Measurements from ENCODE around the gene WBP2.
"Not testable (repeated sequence)": the region's sequence is repeated elsewhere in the genome, so short reads cannot be mapped to it uniquely, and the experiment has no call there.

The WBP2 gene

GRCh38 chr17:75814021-75814395 lies 41.1 kb downstream of the WBP2 start:
- DNase-seq (ENCODE audit: low read depth): no peak

- no peak for DNase-seq (ENCODE audit: low read depth)
These were observed 41.8 kb downstream of the WBP2 start for GRCh38 chr17:75813081-75814020.

GRCh38 chr17:75812096-75813013 lies 42.8 kb downstream of the WBP2 start:
- DNase-seq (ENCODE audit: low read depth): no peak

- no peak for DNase-seq (ENCODE audit: low read depth)
These were observed 44.0 kb downstream of the WBP2 start for GRCh38 chr17:75811174-75811573.

- DNase-seq (ENCODE audit: low read depth): not testable (repeated sequence)
These were observed 44.4 kb downstream of the WBP2 start for GRCh38 chr17:75810756-75811155.

- DNase-seq (ENCODE audit: low read depth): no peak
These were observed 44.9 kb downstream of the WBP2 start for GRCh38 chr17:75810216-75810615.

- DNase-seq (ENCODE audit: low read depth): no peak
These were observed 45.5 kb downstream of the WBP2 start for GRCh38 chr17:75809631-75810111.

GRCh38 chr17:75808905-75809621 lies 46.1 kb downstream of the WBP2 start:
- no peak for DNase-seq (ENCODE audit: low read depth)

GRCh38 chr17:75808549-75808904 lies 46.6 kb downstream of the WBP2 start:
- no peak for DNase-seq (ENCODE audit: low read depth)

GRCh38 chr17:75807861-75808260 lies 47.3 kb downstream of the WBP2 start:
- no peak for DNase-seq (ENCODE audit: low read depth)

GRCh38 chr17:75806822-75807500 lies 48.2 kb downstream of the WBP2 start:
- DNase-seq (ENCODE audit: low read depth): no peak

- DNase-seq (ENCODE audit: low read depth): no peak
These were observed 51.3 kb downstream of the WBP2 start for GRCh38 chr17:75803883-75804282.

- DNase-seq (ENCODE audit: low read depth): no peak
These were observed 55.7 kb downstream of the WBP2 start for GRCh38 chr17:75799402-75799801.

GRCh38 chr17:75795820-75796607 lies 59.1 kb downstream of the WBP2 start:
- no peak for DNase-seq (ENCODE audit: low read depth)
